H1 (cell line): ENCODE data around the gene CCNI2. TPM values are rescaled to one million over a fixed set of nuclear protein-coding genes. Genes with fewer than 3 reads are reported as not detected.

ENCODE experiments used
- CTCF ChIA-PET: fragments of 300-600 bp; sonication (Branson Sonifier 250); formaldehyde crosslinking; loops from one replicate; lab custom pipeline; 2021; ENCODE audit not compliant: partially characterized antibody; lab: Charles Lee
- POLR2A ChIA-PET: fragments of 300-600 bp; sonication (Branson Sonifier 250); formaldehyde crosslinking; loops from one replicate; lab custom pipeline; 2021; ENCODE audit warnings: inconsistent platforms; ENCODE audit not compliant: partially characterized antibody; lab: Charles Lee
- DNase-seq, 2 experiments: peaks; one replicate each; pipeline versions ENCODE4 v3.0.0 to v3.0.0-alpha.2; 2010 to 2022; ENCODE audit warnings: low spot score in 2 of 2, low read depth in 1 of 2, mixed read lengths in 1 of 2
- FAIRE-seq: peaks from 2 replicates; lab custom pipeline; 2011; peaks lifted over from hg19 to GRCh38; lab: Jason Lieb, UNC
- H2AFZ ChIP-seq: 2 replicates; pipeline ENCODE4 v1.8.1; 2012; ENCODE audit warnings: low read length, inconsistent platforms
- H2AK5ac ChIP-seq: 2 replicates; pipeline ENCODE4 v1.6.1; 2013; ENCODE audit warnings: low read depth, low read length
- H2BK120ac ChIP-seq: replicated peaks from 2 replicates; pipeline ENCODE3; 2013; ENCODE audit warnings: low read depth, low read length, inconsistent platforms
- H2BK12ac ChIP-seq: 2 replicates; pipeline ENCODE4 v1.6.1; 2013; ENCODE audit warnings: low read depth, low read length
- H2BK15ac ChIP-seq: 2 replicates; pipeline ENCODE4 v1.6.1; 2013; ENCODE audit warnings: low read length
- H2BK20ac ChIP-seq: 2 replicates; pipeline ENCODE4 v1.6.1; 2013; ENCODE audit warnings: low read length
- H2BK5ac ChIP-seq: 2 replicates; pipeline ENCODE4 v1.6.1; 2013; ENCODE audit warnings: low read depth, low read length
- H3K14ac ChIP-seq: 2 replicates; pipeline ENCODE4 v1.6.1; 2013; ENCODE audit warnings: inconsistent platforms; ENCODE audit not compliant: insufficient read length
- H3K18ac ChIP-seq: 2 replicates; pipeline ENCODE4 v1.6.1; 2013; ENCODE audit warnings: low read length; ENCODE audit errors: extremely low read depth
- H3K23ac ChIP-seq: 2 replicates; pipeline ENCODE4 v1.6.1; 2013; ENCODE audit warnings: inconsistent platforms; ENCODE audit not compliant: insufficient read length
- H3K23me2 ChIP-seq: 2 replicates; pipeline ENCODE4 v1.6.1; 2013; ENCODE audit warnings: low read depth, low read length
- H3K27ac ChIP-seq: 2 replicates; pipeline ENCODE4 v1.6.1; 2011; ENCODE audit warnings: low read depth, low read length, inconsistent platforms
- H3K27me3 ChIP-seq, 4 experiments: replicated peaks in 1 of 4; 1 replicate in 1 of 4; 2 replicates in 3 of 4; pipeline versions ENCODE4 v1.6.1 to v1.8.1; 2011 to 2013; ENCODE audit warnings: low read length in 3 of 4, mild to moderate bottlenecking in 3 of 4, inconsistent platforms in 2 of 4, mixed read lengths in 2 of 4, moderate library complexity in 1 of 4; ENCODE audit not compliant: control insufficient read depth in 3 of 4, insufficient read depth in 3 of 4; ENCODE audit errors: extremely low read depth in 1 of 4
- H3K36me3 ChIP-seq, 4 experiments: 2 replicates each; pipeline versions ENCODE4 v1.6.1 to v1.8.1; 2011 to 2013; ENCODE audit warnings: mild to moderate bottlenecking in 4 of 4, low read length in 3 of 4, moderate library complexity in 2 of 4, control low read depth in 1 of 4, inconsistent platforms in 1 of 4; ENCODE audit not compliant: insufficient read depth in 4 of 4, control insufficient read depth in 2 of 4
- H3K4ac ChIP-seq: replicated peaks from 2 replicates; pipeline ENCODE3; 2013; ENCODE audit warnings: low read length, low read depth, mixed read lengths, inconsistent platforms; ENCODE audit not compliant: insufficient read length
- H3K4me1 ChIP-seq, 4 experiments: replicated peaks in 1 of 4; 1 replicate in 1 of 4; 2 replicates in 3 of 4; pipeline versions ENCODE4 v1.6.1 to v1.8.1; 2011 to 2013; ENCODE audit warnings: low read length in 3 of 4, inconsistent platforms in 2 of 4, mixed read lengths in 1 of 4; ENCODE audit not compliant: insufficient read depth in 4 of 4, control insufficient read depth in 3 of 4
- H3K4me2 ChIP-seq, 2 experiments: 2 replicates each; pipeline versions ENCODE4 v1.6.1 to v1.8.1; 2011 to 2013; ENCODE audit warnings: low read depth in 2 of 2, low read length in 2 of 2, control low read depth in 1 of 2, inconsistent platforms in 1 of 2, mild to moderate bottlenecking in 1 of 2; ENCODE audit not compliant: insufficient read depth in 1 of 2
- H3K4me3 ChIP-seq, 4 experiments: fragments of 200-600, 300-600 bp in 1 of 4; sonication (generic), shearing (Covaris generic), sonication (Bioruptor Twin) in 1 of 4; 2 replicates each; pipeline versions ENCODE4 v1.5.1 to v1.8.1; 2011 to 2016; ENCODE audit warnings: low read length in 4 of 4, low read depth in 3 of 4, control low read depth in 2 of 4, inconsistent platforms in 2 of 4, mild to moderate bottlenecking in 2 of 4, mixed read lengths in 1 of 4, moderate library complexity in 1 of 4; ENCODE audit not compliant: insufficient read depth in 2 of 4; ENCODE audit errors: extremely low read depth in 1 of 4
- H3K56ac ChIP-seq: replicated peaks from 2 replicates; pipeline ENCODE3; 2013; ENCODE audit warnings: low read depth, mild to moderate bottlenecking, mixed read lengths, low read length, inconsistent platforms; ENCODE audit not compliant: insufficient read length
- H3K79me1 ChIP-seq: 2 replicates; pipeline ENCODE4 v1.6.1; 2013; ENCODE audit warnings: low read depth, low read length, control low read depth
- H3K79me2 ChIP-seq, 2 experiments: 2 replicates each; pipeline versions ENCODE4 v1.6.1 to v1.8.1; 2012 to 2013; ENCODE audit warnings: low read length in 2 of 2, mild to moderate bottlenecking in 2 of 2, inconsistent platforms in 1 of 2; ENCODE audit not compliant: insufficient read depth in 2 of 2, control insufficient read depth in 1 of 2
- H3K9ac ChIP-seq, 4 experiments: replicated peaks in 1 of 4; 1 replicate in 1 of 4; 2 replicates in 3 of 4; pipeline versions ENCODE4 v1.6.1 to v1.8.1; 2011 to 2013; ENCODE audit warnings: low read depth in 3 of 4, low read length in 3 of 4, control low read depth in 2 of 4, mild to moderate bottlenecking in 2 of 4, moderate library complexity in 2 of 4, inconsistent platforms in 1 of 4; ENCODE audit errors: extremely low read depth in 1 of 4
- H3K9me3 ChIP-seq, 2 experiments: 2 replicates each; pipeline versions ENCODE4 v1.6.1 to v1.8.1; 2012 to 2013; ENCODE audit warnings: mild to moderate bottlenecking in 2 of 2, moderate library complexity in 2 of 2, control low read depth in 1 of 2, inconsistent platforms in 1 of 2, low read depth in 1 of 2, low read length in 1 of 2, mixed read lengths in 1 of 2; ENCODE audit not compliant: insufficient read depth in 2 of 2
- H4K20me1 ChIP-seq, 2 experiments: replicated peaks in 1 of 2; 2 replicates each; pipeline versions ENCODE3 to v1.8.1; 2011 to 2013; ENCODE audit warnings: inconsistent platforms in 2 of 2, low read length in 2 of 2, mild to moderate bottlenecking in 1 of 2; ENCODE audit not compliant: insufficient read depth in 2 of 2, control insufficient read depth in 1 of 2
- H4K5ac ChIP-seq: 2 replicates; pipeline ENCODE4 v1.6.1; 2013; ENCODE audit warnings: low read length, low read depth, mixed read lengths, inconsistent platforms; ENCODE audit not compliant: insufficient read length
- H4K8ac ChIP-seq: 2 replicates; pipeline ENCODE4 v1.8.0; 2013; ENCODE audit warnings: mild to moderate bottlenecking, moderate library complexity, low read length, inconsistent platforms; ENCODE audit not compliant: insufficient read depth; ENCODE audit errors: extremely low read depth
- H4K91ac ChIP-seq: replicated peaks from 2 replicates; pipeline ENCODE3; 2013; ENCODE audit warnings: low read length, mixed read lengths, inconsistent platforms; ENCODE audit not compliant: insufficient read length
- ASH2L ChIP-seq: fragments of 200-600, 300-600 bp; sonication (generic); IDR thresholded peaks from one replicate; pipeline ENCODE4 v1.7.1; 2017; ENCODE audit warnings: low read length
- KDM1A ChIP-seq: fragments of 200-600, 300-600 bp; sonication (generic); IDR thresholded peaks from 2 replicates; pipeline ENCODE4 v1.7.1; 2016; ENCODE audit warnings: mild to moderate bottlenecking, low read length, borderline replicate concordance
- RAD21 ChIP-seq, 2 experiments: IDR thresholded peaks in 1 of 2; conservative IDR thresholded peaks in 1 of 2; 2 replicates each; pipeline ENCODE4 v1.6.1; 2011; ENCODE audit warnings: low read depth in 2 of 2, low read length in 2 of 2, improper control_type of control experiment in 1 of 2, inconsistent platforms in 1 of 2, mild to moderate bottlenecking in 1 of 2, moderate library complexity in 1 of 2
- WGBS, 2 experiments: shearing (Covaris generic) in 1 of 2; methylation state at CpG; one replicate each; pipeline versions ENCODE4 v1.1.6 to v1.1.7; 2013 to 2015; ENCODE audit warnings: low lambda C conversion rate in 2 of 2, mixed read lengths in 2 of 2, inconsistent platforms in 1 of 2, low coverage in 1 of 2, missing lambda C conversion rate in 1 of 2; ENCODE audit not compliant: insufficient replicate concordance in 2 of 2, insufficient coverage in 1 of 2, insufficient read length in 1 of 2; ENCODE audit errors: extremely low coverage in 1 of 2, missing lambda C conversion rate in 1 of 2; 5-methylcytosine and 5-hydroxymethylcytosine counted together
- polyA plus RNA-seq, 7 experiments: library from polyadenylated mRNA; depleted of rRNA in 3 of 7; stranded (reverse) in 5 of 7; unstranded in 2 of 7; fragments of >200 nt in 5 of 7; fragments of 200-250 nt in 2 of 7; gene quantifications; 1 replicate in 5 of 7; 2 replicates in 1 of 7; 4 replicates in 1 of 7; pipeline versions ENCODE4 v1.2.1 to v1.2.3, GENCODE V29; 2011 to 2013; ENCODE audit warnings: missing spikeins in 2 of 7, mixed read lengths in 2 of 7
- total RNA-seq: library from RNA; stranded (reverse); fragmentation: NEBNext Ultra II Directional; extraction: Animal tissue kit (Norgen Biotek cat#: 25700); gene quantifications from 2 replicates; pipeline ENCODE4 v1.2.1, GENCODE V29; 2021

Gene CCNI2
- total and polyA plus RNA-seq, 2 of the 8 experiments (the other 6 are each of a cell fraction or from before 2014, with no cell fraction given): 1.3 to 1.4 TPM

DNA sequence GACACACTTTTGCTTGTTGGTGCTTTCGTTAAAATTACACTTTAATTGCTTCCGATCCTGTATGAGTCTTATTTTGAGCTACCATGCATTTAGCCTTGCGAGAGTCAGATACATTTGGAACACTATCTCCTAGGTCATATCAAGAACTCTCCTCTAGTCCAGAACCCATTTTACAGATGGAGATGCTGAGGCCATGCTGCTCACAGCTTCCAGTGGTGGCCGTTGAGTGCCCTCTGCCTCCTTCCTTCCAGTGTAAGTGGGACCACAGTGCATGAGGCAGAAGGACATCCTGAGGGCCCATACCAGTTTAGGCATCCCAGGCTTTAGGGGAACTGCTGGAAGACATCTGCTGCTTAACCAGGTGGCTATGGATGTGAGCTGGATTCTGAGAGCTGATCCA, 6.9 kb downstream of the CCNI2 start:
- H3K9ac ChIP-seq: no peak overlapping the region
- H3K79me2 ChIP-seq: no peaks in the 10 kb centered on the region
- WGBS, 2 experiments: 88% methylated on average over 4 of the region's 4 CpGs; no CpG with 5 or more reads in 1 of the 2 experiments
- no peak overlapping the region for H2BK120ac ChIP-seq
- H3K56ac ChIP-seq: no peak overlapping the region
- H4K20me1 ChIP-seq: peaks cover 0 to 2% of the 10 kb centered on the region in 2 experiments
- no peak overlapping the region for H4K5ac ChIP-seq
- no peak overlapping the region for H3K14ac ChIP-seq
- no peak overlapping the region for H2AFZ ChIP-seq
- H3K4me1 ChIP-seq: peaks cover 0 to 6% (median 3%) of the 10 kb centered on the region in 4 experiments; a peak in 3 of 7 replicates
- DNase-seq (peak in 1 of 2 experiments; percentile 35), FAIRE-seq (no peak)
- no peak overlapping the region for H4K91ac ChIP-seq
- 0 out of 2 replicates have a peak overlapping the region, but pooled peaks have one; percentile 57 for H2BK20ac ChIP-seq
- H3K4ac ChIP-seq: no peak overlapping the region
- no peak overlapping the region for H3K23ac ChIP-seq
- no peak overlapping the region for H2AK5ac ChIP-seq
- no peaks in the 10 kb centered on the region for H3K9me3 ChIP-seq
- no peaks in the 10 kb centered on the region for H3K79me1 ChIP-seq
- H2BK5ac ChIP-seq: no peak overlapping the region
- no peak overlapping the region for H4K8ac ChIP-seq
- no peak overlapping the region for H3K4me3 ChIP-seq
- no peak overlapping the region for H3K18ac ChIP-seq
- TF ChIP-seq ASH2L: no peak
- peak; percentile 24; the same call in 1 of the 2 replicates for TF ChIP-seq KDM1A
- TF ChIP-seq RAD21 (IDR thresholded peaks at IDR 0.05 in 1 of 2, conservative IDR thresholded peaks at IDR 0.05 in 1 of 2; ENCODE audit: low read depth in 2 of 2, low read length in 2 of 2): no peak
- H3K27me3 ChIP-seq: peaks cover 3 to 12% (median 8%) of the 10 kb centered on the region in 4 experiments
- H2BK15ac ChIP-seq: no peak overlapping the region
- H3K4me2 ChIP-seq: no peak overlapping the region
- CTCF ChIA-PET: interaction anchor here (0.6 to 18.2 kb wide), 24 partner anchors 10 to 227 kb away, joined by 3 to 322 read pairs (median 5); partner anchors contain the start of genes KIF3A, SEPTIN8 and SHROOM1
- no peaks in the 10 kb centered on the region for H3K36me3 ChIP-seq
- H3K23me2 ChIP-seq: no peaks in the 10 kb centered on the region
- no peak overlapping the region for H2BK12ac ChIP-seq
- no peak overlapping the region for H3K27ac ChIP-seq
- POLR2A ChIA-PET: no interaction called here
